HCT116 (cell line): ENCODE data around the gene BMF. TPM values are rescaled to one million over a fixed set of nuclear protein-coding genes. Genes with fewer than 3 reads are reported as not detected.

Experiments
- ATAC-seq: fragments of 200-7000 bp; cut with Tn5 transposase; 2 replicates; pipeline ENCODE4 v1.9.1; 2020; ENCODE audit warnings: mild to moderate bottlenecking, moderate library complexity
- BruUV-seq: library from RNA; stranded (reverse); fragments of 400-500 nt; replicated peaks from 2 replicates; lab custom pipeline; 2021; lab: Mats Ljungman, UMichigan
- CTCF ChIA-PET: fragments of 300-600 bp; sonication (Branson Sonifier 250); formaldehyde crosslinking; loops from one replicate; lab custom pipeline; 2021; ENCODE audit warnings: antibody characterized with exemption; lab: Charles Lee
- POLR2A ChIA-PET: fragments of 300-600, 350-600 bp; sonication (Branson Sonifier 250); formaldehyde crosslinking; loops from one replicate; lab custom pipeline; 2021; ENCODE audit warnings: antibody characterized with exemption; lab: Charles Lee
- RAD21 ChIA-PET, 2 experiments: fragments of 300-600 bp; sonication (Branson Sonifier 250); formaldehyde crosslinking; loops; one replicate each; lab custom pipeline; 2023; ENCODE audit warnings: low total read pairs in 2 of 2; ENCODE audit not compliant: uncharacterized antibody in 2 of 2, unreplicated experiment in 2 of 2, low non-redundant PET in 1 of 2; lab: Charles Lee
- DNase-seq: peaks from one replicate; pipeline ENCODE4 v3.0.0-alpha.2; 2010; ENCODE audit warnings: low read depth, low spot score
- H2AFZ ChIP-seq: fragments of 200-600 bp; shearing (Covaris generic), sonication (generic); 2 replicates; pipeline ENCODE4 v1.6.1; 2017; ENCODE audit warnings: low read depth, mixed run types, mixed read lengths, antibody characterized with exemption, low read length; ENCODE audit not compliant: poor library complexity, severe bottlenecking
- H3K27ac ChIP-seq: 2 replicates; pipeline ENCODE4 v1.5.1; 2012; ENCODE audit warnings: low read depth, low read length
- H3K27me3 ChIP-seq: fragments of 200-600 bp; sonication (generic); 2 replicates; pipeline ENCODE4 v1.6.1; 2016; ENCODE audit warnings: mixed run types, low read length, mixed read lengths; ENCODE audit not compliant: insufficient read depth
- H3K36me3 ChIP-seq, 2 experiments: fragments of 200-500 bp in 1 of 2; fragments of 200-600 bp in 1 of 2; sonication (Bioruptor generic) in 1 of 2; sonication (generic) in 1 of 2; 2 replicates each; pipeline versions ENCODE4 v1.5.1 to v1.6.1; 2014 to 2016; ENCODE audit warnings: low read length in 2 of 2, inconsistent platforms in 1 of 2, mixed read lengths in 1 of 2, mixed run types in 1 of 2; ENCODE audit not compliant: insufficient read depth in 2 of 2, control insufficient read depth in 1 of 2
- H3K4me1 ChIP-seq, 2 experiments: fragments of 200-600 bp in 1 of 2; sonication (generic) in 1 of 2; 2 replicates each; pipeline versions ENCODE4 v1.5.1 to v1.6.1; 2012 to 2017; ENCODE audit warnings: low read length in 2 of 2, inconsistent platforms in 1 of 2, mild to moderate bottlenecking in 1 of 2, mixed read lengths in 1 of 2, mixed run types in 1 of 2, moderate library complexity in 1 of 2; ENCODE audit not compliant: insufficient read depth in 2 of 2, control insufficient read depth in 1 of 2
- H3K4me2 ChIP-seq: fragments of 200-600 bp; sonication (generic); 2 replicates; pipeline ENCODE4 v1.6.1; 2017; ENCODE audit warnings: mixed run types, low read length, mixed read lengths
- H3K4me3 ChIP-seq, 2 experiments: fragments of 200-600 bp in 1 of 2; sonication (generic) in 1 of 2; replicated peaks in 1 of 2; 2 replicates each; pipeline ENCODE4 v1.5.1; 2011 to 2016; ENCODE audit warnings: low read length in 2 of 2, control low read depth in 1 of 2, low read depth in 1 of 2, mild to moderate bottlenecking in 1 of 2, mixed read lengths in 1 of 2, mixed run types in 1 of 2
- H3K79me2 ChIP-seq: fragments of 200-600 bp; sonication (generic); 2 replicates; pipeline ENCODE4 v1.6.1; 2017; ENCODE audit warnings: mild to moderate bottlenecking, mixed run types, low read length, moderate library complexity, mixed read lengths; ENCODE audit not compliant: insufficient read depth
- H3K9ac ChIP-seq: fragments of 200-600 bp; sonication (generic); 2 replicates; pipeline ENCODE4 v1.6.1; 2016; ENCODE audit warnings: low read length, mixed read lengths
- H3K9me2 ChIP-seq: fragments of 200-600 bp; sonication (generic), shearing (Covaris generic); 2 replicates; pipeline ENCODE4 v1.6.1; 2017; ENCODE audit warnings: mixed run types, mild to moderate bottlenecking, moderate library complexity; ENCODE audit not compliant: insufficient read depth
- H3K9me3 ChIP-seq, 2 experiments: fragments of 200-500 bp in 1 of 2; fragments of 200-600 bp in 1 of 2; sonication (Bioruptor generic) in 1 of 2; sonication (generic) in 1 of 2; 2 replicates each; pipeline ENCODE4 v1.6.1; 2014 to 2017; ENCODE audit warnings: low read length in 2 of 2, mixed read lengths in 2 of 2, inconsistent platforms in 1 of 2, low read depth in 1 of 2, mild to moderate bottlenecking in 1 of 2, mixed run types in 1 of 2, moderate library complexity in 1 of 2; ENCODE audit not compliant: control insufficient read depth in 1 of 2, insufficient read depth in 1 of 2
- H4K20me1 ChIP-seq: fragments of 200-600 bp; sonication (generic), shearing (Covaris generic); 2 replicates; pipeline ENCODE4 v1.6.1; 2017; ENCODE audit warnings: mixed run types, mild to moderate bottlenecking, moderate library complexity; ENCODE audit not compliant: insufficient read depth
- CBX3 ChIP-seq: IDR thresholded peaks from 2 replicates; pipeline ENCODE4 v1.6.1; 2012; ENCODE audit warnings: low read depth
- CEBPB ChIP-seq: IDR thresholded peaks from 2 replicates; pipeline ENCODE4 v1.6.1; 2012; ENCODE audit warnings: low read depth
- ELF1 ChIP-seq: IDR thresholded peaks from 2 replicates; pipeline ENCODE4 v1.6.1; 2012; ENCODE audit warnings: low read depth, borderline replicate concordance
- EZH2 ChIP-seq: fragments of 200-600 bp; sonication (generic); IDR thresholded peaks from 2 replicates; pipeline ENCODE4 v1.6.1; 2017; ENCODE audit warnings: antibody characterized with exemption, mixed run types
- FOSL1 ChIP-seq: IDR thresholded peaks from 2 replicates; pipeline ENCODE4 v1.6.1; 2012; ENCODE audit warnings: low read depth
- JUND ChIP-seq: IDR thresholded peaks from 2 replicates; pipeline ENCODE4 v1.6.1; 2012
- POLR2A ChIP-seq: IDR thresholded peaks from 2 replicates; pipeline ENCODE4 v1.7.0; 2011; ENCODE audit warnings: borderline replicate concordance; ENCODE audit not compliant: insufficient read depth, insufficient read length; ENCODE audit errors: extremely low read depth
- RAD21 ChIP-seq: IDR thresholded peaks from 2 replicates; pipeline ENCODE4 v1.6.1; 2012; ENCODE audit warnings: low read depth, mild to moderate bottlenecking
- REST ChIP-seq: IDR thresholded peaks from 2 replicates; pipeline ENCODE4 v1.6.1; 2012; ENCODE audit warnings: low read depth
- SP1 ChIP-seq: IDR thresholded peaks from 2 replicates; pipeline ENCODE4 v1.6.1; 2012; ENCODE audit warnings: low read depth
- SRF ChIP-seq: IDR thresholded peaks from 2 replicates; pipeline ENCODE4 v1.6.1; 2012; ENCODE audit warnings: low read depth
- YY1 ChIP-seq: IDR thresholded peaks from 2 replicates; pipeline ENCODE4 v1.6.1; 2011; ENCODE audit warnings: low read length, low read depth, moderate library complexity, mild to moderate bottlenecking; ENCODE audit not compliant: insufficient replicate concordance; ENCODE audit errors: extremely low read depth
- ZBTB33 ChIP-seq: IDR thresholded peaks from 2 replicates; pipeline ENCODE4 v1.6.1; 2011; ENCODE audit warnings: mild to moderate bottlenecking, low read length, moderate library complexity; ENCODE audit not compliant: insufficient replicate concordance; ENCODE audit errors: extremely low read depth
- ZFX ChIP-seq: fragments of 450-650 bp; IDR thresholded peaks from 2 replicates; pipeline ENCODE4 v1.6.1; 2017
- ZNF274 ChIP-seq: fragments of 200-500 bp; sonication (Bioruptor generic); IDR thresholded peaks from 2 replicates; pipeline ENCODE4 v1.6.1; 2014; ENCODE audit warnings: mild to moderate bottlenecking, low read depth, low read length, inconsistent platforms
- intact Hi-C: fragments of 100-400 bp; cut with micrococcal nuclease; formaldehyde crosslinking; loops from 2 replicates; pipeline ENCODE4 v1.10.0; 2022
- total RNA-seq: library from RNA; stranded (reverse); gene quantifications from one replicate; pipeline ENCODE4 v1.2.1, GENCODE V29; 2021; ENCODE audit not compliant: unreplicated experiment

BMF gene
- total RNA-seq, 1 experiment from 2014 or later = 1.0 TPM

- Histone ChIP-seq H3K4me1 (peaks cover 7 to 13% of the 10 kb centered on the region in 2 experiments), H3K36me3 (no peaks in the 10 kb centered on the region), H3K9me3 (no peaks in the 10 kb centered on the region), H3K9ac (no peak overlapping the region), H2AFZ (no peak overlapping the region), H3K4me2 (no peak overlapping the region), H3K9me2 (no peaks in the 10 kb centered on the region), H3K27me3 (no peaks in the 10 kb centered on the region), H3K27ac (no peak overlapping the region), H4K20me1 (no peaks in the 10 kb centered on the region), H3K4me3 (no peak overlapping the region), H3K79me2 (no peaks in the 10 kb centered on the region)
- TF ChIP-seq ELF1 (no peak), JUND (no peak), RAD21 (no peak), EZH2 (no peak), REST (no peak), POLR2A (no peak), ZFX (no peak), ZNF274 (no peak), SRF (no peak), SP1 (no peak), FOSL1 (no peak), ZBTB33 (no peak), YY1 (no peak), CBX3 (no peak), CEBPB (no peak)
- POLR2A ChIA-PET = no interaction called here
- no TSS peak for BruUV-seq
- DNase-seq (no peak), ATAC-seq (no peak)
- CTCF ChIA-PET = no interaction called here
- RAD21 ChIA-PET = no interaction called here
- intact Hi-C loops = no loop called here
Measured at GRCh38 chr15:40128766-40129660, 20.3 kb upstream of the BMF start.
